Heart left ventricle (tissue), 13 donors: ENCODE data around the gene CCDC106.

Experiments used
- CTCF ChIP-seq, 12 donors: fragments of 200-600 bp; sonication (generic) in 4 of 12; IDR thresholded peaks; one replicate each; pipeline versions ENCODE4 v1.5.0 to v1.8.0; 2018 to 2022; ENCODE audit warnings: antibody characterized with exemption in 12 of 12, mild to moderate bottlenecking in 5 of 12
- POLR2A ChIP-seq, 2 donors: fragments of 450-650 bp; IDR thresholded peaks; one replicate each; pipeline ENCODE4 v1.6.1; 2017; ENCODE audit warnings: antibody characterized with exemption in 2 of 2, mild to moderate bottlenecking in 2 of 2, moderate library complexity in 2 of 2
- donor health status: ischemic (EF 13 %, LVEDD 7.1; RV severe dilation, severe dysfunction).
- donor health status: DM: no; HTN: yes; CAD: no.
- donor health status: DM: no; HTN: no; CAD: no.
- donor health status: ischemic (EF 25% LVEDD 6.9; RV normal size, moderate dysfunction).
- donor health status: ischemic (EF 25% LVEDD 5.7; RV mildly dilated, moderate dysfunction).
- donor health status: ischemic (EF 35%, LVEDD 5.7; RV mildly dilated, moderate dysfunction).
- donor health status: nonischemic (EF 11% LVEDD 7.7; RV severe dilation, severe dysfunction).
- donor health status: DM: yes; HTN: yes; CAD: no.
- donor health status: PGD.
- donor health status: ischemic (EF 29% LVEDD 5.4; RV normal size, mild dysfunction).
- donor health status: nonischemic (EF 23%, LVEDD 6.1; RV moderate dilation, normal function).

GRCh38 chr19:55615543-55616394 lies 32.2 kb upstream of the CCDC106 start:
- TF ChIP-seq POLR2A (IDR thresholded peaks at IDR 0.05) (no peak), CTCF (IDR thresholded peaks at IDR 0.05) (no peak)
